Stimulated activated CD8-positive, alpha-beta memory T cell treated with anti-CD3 and anti-CD28 coated beads, Interleukin-7, amount 100 ng/mL, for 1 hour (primary cell): ENCODE data around the gene UQCC3.
"Not testable (repeated sequence)": the region's sequence is repeated elsewhere in the genome, so short reads cannot be mapped to it uniquely, and the experiment has no call there.

ENCODE experiments used
- DNase-seq, 2 donors: peaks; one replicate each; pipeline ENCODE4 v3.0.0-alpha.2; 2020; ENCODE audit warnings: low read depth in 2 of 2

UQCC3 gene

GRCh38 chr11:62665599-62666258 is 5.7 kb upstream of the UQCC3 start:
- DNase-seq = peak in 1 of 2 donors; percentile 43

DNA sequence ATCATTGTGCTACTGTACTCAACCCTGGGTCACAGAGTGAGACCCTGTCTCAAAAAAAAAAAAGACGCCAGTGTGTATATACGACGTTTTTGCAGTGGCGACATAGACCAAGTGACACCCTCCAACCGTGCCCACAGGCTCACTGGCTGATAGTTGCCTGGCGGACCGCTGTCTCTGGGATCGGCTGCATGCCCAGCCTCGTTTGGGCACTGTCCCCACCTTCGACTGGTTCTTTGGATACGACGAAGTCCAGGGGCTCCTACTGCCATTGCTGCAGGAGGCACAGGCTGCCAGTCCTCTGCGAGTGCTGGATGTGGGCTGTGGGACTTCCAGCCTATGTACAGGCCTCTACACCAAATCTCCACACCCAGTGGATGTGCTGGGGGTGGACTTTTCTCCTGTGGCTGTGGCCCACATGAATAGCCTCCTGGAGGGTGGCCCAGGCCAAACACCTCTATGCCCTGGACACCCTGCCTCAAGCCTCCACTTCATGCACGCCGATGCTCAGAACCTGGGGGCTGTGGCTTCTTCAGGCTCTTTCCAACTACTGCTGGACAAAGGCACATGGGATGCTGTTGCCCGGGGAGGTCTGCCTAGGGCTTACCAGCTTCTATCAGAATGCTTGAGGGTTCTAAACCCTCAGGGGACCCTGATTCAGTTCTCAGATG is 5.1 kb upstream of the UQCC3 start:
- no peak for DNase-seq

GRCh38 chr11:62667460-62667859 is 4.0 kb upstream of the UQCC3 start:
- no peak for DNase-seq

DNA sequence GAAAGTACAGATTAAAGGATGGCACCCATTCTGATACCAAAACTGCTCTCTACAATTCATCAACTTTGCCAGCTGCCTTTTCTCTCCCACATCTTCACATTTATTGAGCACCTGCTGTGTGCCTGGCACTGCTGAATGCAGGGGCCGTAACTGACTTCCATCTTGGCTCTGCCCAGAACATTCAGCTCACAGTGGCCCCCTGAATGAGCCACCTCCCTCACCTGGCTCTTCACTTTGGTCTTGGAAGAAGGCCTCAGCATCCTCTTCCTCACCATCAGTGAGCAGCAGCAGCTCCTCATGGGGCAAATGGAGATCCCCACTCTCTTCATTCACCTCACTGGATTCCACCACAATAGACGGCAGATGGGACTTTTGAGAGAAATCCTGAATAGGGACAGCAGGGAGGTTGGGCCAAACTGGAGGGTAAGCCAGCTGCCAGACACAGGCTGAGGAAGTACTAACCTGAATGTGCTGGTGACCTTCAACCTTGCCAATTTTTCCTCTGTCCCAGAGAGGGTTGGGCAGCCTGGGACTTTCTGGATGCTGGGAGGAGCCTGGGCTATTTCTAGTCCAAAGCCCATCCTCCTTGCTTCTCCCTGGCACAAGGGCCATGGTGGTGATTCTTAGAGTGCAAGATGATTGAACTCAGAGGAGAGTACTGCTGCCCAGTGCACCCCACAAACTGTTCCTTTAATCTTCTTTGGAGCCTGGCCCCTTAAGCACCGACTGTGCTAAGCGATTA is 1.9 kb upstream of the UQCC3 start:
- DNase-seq = no peak

DNA sequence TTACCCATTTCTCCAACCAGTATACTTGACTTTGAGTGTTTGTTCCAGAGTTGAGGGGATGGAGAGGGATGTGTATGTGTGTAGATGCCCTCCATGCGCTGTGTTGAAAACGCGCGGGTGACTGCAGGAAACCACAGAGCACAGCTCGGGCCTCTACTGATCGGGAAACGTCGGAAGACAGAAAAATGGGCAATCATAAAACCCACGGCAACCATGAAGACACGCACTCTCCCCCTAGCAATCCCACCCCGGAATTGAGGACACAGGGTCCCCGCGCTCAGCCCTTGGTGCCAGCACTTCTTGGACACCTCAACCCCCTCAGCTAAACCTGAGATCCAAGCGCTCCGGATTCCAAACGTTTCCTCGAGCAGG is 251 bp upstream of the UQCC3 start:
- DNase-seq = no peak

DNA sequence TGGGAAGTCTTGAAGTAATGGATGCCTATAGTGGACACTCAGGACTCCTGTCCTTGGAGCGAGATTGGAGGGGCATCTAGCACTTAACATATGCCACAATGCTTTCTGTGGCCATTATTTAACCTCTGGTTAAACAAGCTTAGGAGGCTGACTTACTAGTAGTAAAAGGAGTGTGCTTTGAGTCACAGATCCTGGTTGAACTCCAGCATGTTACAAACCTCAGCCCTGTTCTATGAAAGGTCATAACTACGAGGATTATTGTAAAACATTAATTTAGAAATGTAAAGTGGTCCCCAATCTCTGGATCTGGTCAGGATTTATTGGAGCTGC is 1.7 kb downstream of the UQCC3 start:
- no peak for DNase-seq

DNA sequence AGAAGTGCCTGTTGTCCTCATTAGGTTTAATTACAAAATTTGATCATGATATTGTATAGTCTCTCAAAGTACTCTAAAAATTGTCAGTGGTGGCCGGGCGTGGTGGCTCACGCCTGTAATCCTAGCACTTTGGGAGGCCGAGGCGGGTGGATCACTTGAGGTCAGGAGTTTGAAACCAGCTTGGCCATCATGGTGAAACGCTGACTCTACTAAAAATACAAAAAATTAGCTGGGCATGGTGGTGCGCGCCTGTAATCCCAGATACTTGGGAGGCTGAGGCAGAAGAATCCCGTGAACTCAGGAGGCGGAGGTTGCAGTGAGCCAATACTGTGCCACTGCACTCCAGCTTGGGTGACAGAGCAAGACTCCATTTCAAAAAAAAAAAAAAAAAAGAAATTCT is 3.9 kb downstream of the UQCC3 start:
- not testable (repeated sequence) for DNase-seq

DNA sequence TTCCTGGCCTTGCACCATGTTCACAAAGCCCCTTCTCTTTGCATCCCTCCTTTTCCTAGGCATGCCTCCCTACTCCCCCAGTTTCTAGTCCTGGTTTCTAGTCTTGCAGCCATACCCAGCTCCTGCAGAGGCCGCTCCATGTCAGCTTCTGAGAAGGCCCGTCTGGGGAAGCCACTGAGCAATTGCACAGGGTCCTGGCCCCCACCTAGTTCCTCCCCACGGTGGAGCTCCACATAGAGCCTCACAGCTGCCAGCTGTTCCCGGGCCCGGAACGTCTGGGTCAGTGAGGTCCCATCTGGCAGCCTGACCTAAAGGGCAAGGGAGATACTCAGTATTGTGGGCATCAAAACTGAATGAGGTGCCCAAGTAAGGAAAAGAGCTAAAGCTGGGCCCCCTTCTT is 5.2 kb downstream of the UQCC3 start:
- no peak for DNase-seq

GRCh38 chr11:62677156-62677555 is 5.7 kb downstream of the UQCC3 start:
- DNase-seq = no peak

DNA sequence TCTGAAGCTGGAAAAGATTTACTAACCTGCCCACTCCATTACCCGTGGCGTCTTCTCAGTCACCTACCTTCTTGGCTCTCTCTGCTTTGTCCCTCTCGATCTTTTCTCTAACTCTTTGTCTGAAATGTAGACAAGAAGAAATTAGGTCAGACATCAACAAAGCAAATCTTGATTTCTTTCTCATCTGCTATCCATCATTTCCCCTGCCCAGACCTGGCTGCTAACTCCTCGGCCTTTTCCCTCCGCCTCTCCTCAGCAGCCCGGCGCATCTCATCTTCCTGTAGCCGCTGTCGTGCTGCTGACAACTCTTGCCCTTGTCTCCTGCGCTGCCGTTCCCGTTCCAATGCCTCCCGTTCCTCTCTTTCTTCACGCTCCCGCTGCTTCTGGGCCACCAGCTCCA is 6.2 kb downstream of the UQCC3 start:
- DNase-seq = no peak

DNA sequence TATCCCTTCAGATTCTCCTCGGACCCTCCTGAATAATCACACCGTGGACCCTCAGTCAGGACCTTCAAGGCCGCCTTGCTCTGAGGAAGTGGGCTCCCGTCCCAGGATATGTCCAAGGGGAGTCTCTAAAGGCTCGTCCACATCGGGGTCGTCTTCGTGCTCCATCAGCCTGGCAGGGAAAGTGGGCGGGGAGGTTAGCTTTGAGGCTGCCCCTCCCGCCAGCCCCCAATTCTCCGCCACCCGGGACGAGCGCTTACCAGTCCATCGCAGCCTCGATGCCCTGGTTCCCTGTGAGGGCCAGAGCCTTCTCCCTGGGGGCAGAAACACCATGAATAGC is 6.9 kb downstream of the UQCC3 start:
- DNase-seq = no peak

DNA sequence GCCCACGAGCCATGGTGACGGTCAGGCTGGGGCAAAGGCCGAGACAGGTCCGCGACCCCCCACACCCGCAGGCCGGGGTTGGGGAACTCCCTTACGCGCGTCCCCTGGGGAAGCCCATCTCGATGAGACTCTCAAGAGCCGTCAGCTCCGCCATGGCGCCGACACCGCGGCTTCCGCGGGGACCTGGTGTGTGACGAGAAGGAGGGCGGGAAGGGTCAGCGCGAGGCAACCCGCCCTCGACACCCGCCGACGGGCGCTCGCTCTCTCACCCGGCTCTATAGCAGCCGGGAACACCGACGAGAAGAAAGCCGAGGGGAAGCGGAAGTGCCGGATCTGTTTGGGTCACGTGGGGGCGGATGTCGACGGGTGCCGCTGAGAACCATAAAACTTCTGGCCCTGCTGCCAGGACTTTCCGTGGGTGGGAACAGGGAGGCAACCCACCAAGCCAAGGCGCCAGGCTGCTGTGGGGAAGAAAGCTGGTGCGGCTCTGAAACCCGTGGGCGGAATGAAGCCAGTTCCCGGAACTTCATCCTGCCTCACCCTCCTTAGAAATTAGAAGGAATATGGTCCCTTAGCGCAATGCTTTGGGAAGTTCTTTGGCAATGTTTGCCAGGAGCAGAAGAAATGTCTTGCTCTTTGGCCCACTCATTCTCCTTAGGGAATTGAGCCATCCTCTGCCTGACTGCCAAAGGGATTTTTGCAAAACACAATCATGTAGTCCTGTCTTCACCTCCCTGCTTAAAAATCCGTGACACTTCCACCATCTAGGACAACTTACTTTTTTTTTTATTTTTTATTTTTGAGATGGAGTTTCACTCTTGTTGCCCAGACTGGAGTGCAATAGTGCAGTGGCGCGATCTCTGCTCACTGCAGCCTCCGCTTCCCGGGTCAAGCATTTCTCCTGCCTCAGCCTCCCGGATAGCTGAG is 7.6 kb downstream of the UQCC3 start, which contains the start of gene UBXN1:
Gene UBXN1 (minus strand): TSS at position 304 of the 927 bp plus-strand sequence. CDS start 150 bp downstream, at position 154.
- DNase-seq = peak; percentile 64 to 68

- DNase-seq = no peak
Observed at GRCh38 chr11:62680825-62681240, 9.4 kb downstream of the UQCC3 start.

- DNase-seq = no peak
Observed at GRCh38 chr11:62682518-62682917, 11.0 kb downstream of the UQCC3 start.

GRCh38 chr11:62687508-62688396 is 16.3 kb downstream of the UQCC3 start:
- no peak for DNase-seq

DNA sequence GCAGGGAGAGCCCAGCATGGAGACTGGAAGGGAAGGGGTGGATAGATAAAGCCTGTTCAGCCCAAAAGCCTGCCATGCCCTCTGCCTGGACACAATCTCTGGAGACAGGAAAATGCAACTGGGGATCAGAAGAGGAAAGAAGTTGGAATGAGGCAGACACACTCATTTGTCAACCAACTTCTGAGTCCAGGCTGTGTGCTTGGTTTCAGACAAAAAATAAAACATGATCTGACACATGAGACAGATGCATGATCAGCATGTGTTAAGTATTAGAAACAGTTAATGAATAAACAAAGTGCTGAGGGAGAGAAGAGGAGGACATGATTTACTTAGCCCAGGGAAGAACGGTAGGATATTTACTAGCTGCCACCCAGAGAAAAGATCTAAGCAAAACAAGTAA is 17.0 kb downstream of the UQCC3 start:
- DNase-seq = no peak

DNA sequence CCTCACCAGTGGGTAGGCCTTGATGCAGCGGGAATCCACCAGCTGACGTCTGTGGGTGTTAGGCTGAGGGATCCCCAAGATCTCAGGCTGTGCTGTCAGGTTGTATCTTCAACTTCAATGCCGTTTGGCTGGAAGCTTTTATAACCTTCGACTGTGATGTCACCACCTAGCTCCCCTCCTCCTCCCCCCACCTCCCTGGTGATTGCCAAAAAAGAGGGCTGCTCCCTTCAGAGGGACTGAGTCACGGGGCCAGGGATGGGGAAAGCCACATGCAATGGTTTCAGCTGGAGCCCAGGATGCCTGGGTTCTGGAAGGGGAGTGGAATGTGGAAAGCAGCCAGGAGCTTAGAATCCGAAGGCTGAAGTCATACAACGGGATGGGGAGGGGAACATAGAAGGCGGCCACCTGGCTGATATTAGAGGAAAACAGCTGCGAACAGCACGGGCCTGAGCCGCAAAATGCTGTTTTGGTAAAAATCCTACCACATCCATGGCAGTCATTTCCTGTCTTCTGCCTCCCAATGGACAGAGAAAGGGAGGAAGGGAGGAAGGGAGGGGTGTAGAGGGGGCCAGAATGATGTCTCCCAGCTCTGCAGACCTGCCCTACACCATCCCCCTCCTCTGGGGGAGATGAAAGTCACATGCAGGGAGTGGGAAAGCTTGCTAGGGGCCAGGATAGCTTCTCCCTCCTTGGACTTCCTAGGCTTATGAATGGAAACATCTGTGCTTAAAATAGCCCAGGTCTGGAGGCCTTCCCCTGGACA is 18.1 kb downstream of the UQCC3 start, which contains the start of gene LRRN4CL:
Gene LRRN4CL (minus strand): TSS at position 110 of the 763 bp plus-strand sequence. CDS start 1,022 bp downstream, outside the sequence.
- no peak for DNase-seq

GRCh38 chr11:62693624-62694023 is 22.2 kb downstream of the UQCC3 start:
- not testable (repeated sequence) for DNase-seq

DNA sequence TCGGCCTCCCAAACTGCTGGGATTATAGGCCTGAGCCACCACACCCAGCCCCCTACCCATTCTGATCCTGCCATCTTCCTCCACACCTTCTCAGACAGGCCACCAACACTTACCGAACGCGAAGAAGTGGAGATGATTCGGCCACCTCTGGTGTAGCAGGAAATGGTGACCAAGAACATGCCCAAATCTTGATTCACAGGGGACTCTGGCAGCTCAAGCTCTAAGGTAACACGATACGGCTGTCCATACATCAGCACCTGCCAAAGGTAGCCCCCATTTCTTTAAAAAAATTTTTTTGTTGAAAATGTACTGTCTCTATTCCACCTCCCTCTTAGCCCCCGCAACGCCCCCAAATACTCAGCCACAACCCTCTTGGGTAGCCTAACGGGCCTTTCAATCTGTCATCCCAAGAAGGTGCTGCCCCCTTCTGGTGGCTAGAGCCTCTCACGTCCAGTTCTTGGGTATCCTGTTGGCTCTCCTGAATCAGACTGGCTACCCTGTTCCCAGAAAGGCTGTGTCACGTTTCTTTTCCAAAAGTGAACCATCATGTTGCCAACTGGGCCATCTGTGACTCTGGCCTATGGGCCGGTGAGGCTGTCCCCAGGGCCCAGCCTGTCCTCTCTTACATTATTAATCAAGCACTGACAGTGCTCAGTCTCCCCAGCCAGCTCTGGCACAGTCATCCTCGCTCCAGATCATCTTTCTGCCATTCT is 23.1 kb downstream of the UQCC3 start:
- peak in 1 of 2 donors; percentile 73 for DNase-seq
